K562 (cell line): ENCODE data around the gene ELK1. TPM values are rescaled to one million over a fixed set of nuclear protein-coding genes. Genes with fewer than 3 reads are reported as not detected.

Experiments used
- PTBP1 ChIP-seq: fragments of 200-400 bp; formaldehyde crosslinking; IDR thresholded peaks from 2 replicates; pipeline ENCODE4 v1.6.1; 2017; ENCODE audit warnings: low read depth, low read length
- REST ChIP-seq, 2 experiments: fragments of 450-650 bp; formaldehyde crosslinking in 1 of 2; IDR thresholded peaks; 2 replicates each; pipeline versions ENCODE4 v1.4.0 to v1.6.1; 2014 to 2020; ENCODE audit warnings: mild to moderate bottlenecking in 2 of 2, borderline replicate concordance in 1 of 2, low read depth in 1 of 2
- THAP7 ChIP-seq: fragments of 250-450 bp; sonication (Bioruptor Pico); IDR thresholded peaks from 2 replicates; pipeline ENCODE4 v1.5.0; 2021
- polyA plus RNA-seq, 8 experiments: library from polyadenylated mRNA; depleted of rRNA in 4 of 8; stranded (reverse) in 5 of 8; unstranded in 3 of 8; fragments of >200 nt; fragmentation: Nextera tagmentation in 2 of 8; fragmentation: Illumina TruSeq in 1 of 8; extraction: Ambion mirVana in 2 of 8; extraction: Trizol in 1 of 8; gene quantifications; 2 replicates each; pipeline versions ENCODE4 v1.2.1 to v1.2.3, GENCODE V29; 2011 to 2014; ENCODE audit warnings: inconsistent platforms in 1 of 8, missing spikeins in 1 of 8
- total RNA-seq, 7 experiments: library from RNA; depleted of rRNA in 6 of 7; stranded (reverse); fragments of >200 nt in 6 of 7; fragmentation: Illumina TruSeq in 2 of 7; extraction: Trizol in 2 of 7; gene quantifications; 2 replicates each; pipeline versions ENCODE4 v1.2.1 to v1.2.3, GENCODE V29; 2011 to 2021; ENCODE audit warnings: low replicate concordance in 1 of 7
- TF ChIP-seq, protein P1 (sequence below): IDR thresholded peaks from 2 replicates; pipeline ENCODE4 v1.6.1; 2014; ENCODE audit warnings: antibody characterized with exemption
- TF ChIP-seq, protein P2 (sequence below), 2 experiments: fragments of 450-650 bp; IDR thresholded peaks; 2 replicates each; pipeline ENCODE4 v1.6.1; 2016; ENCODE audit warnings: mild to moderate bottlenecking in 2 of 2, borderline replicate concordance in 1 of 2, low read depth in 1 of 2, moderate library complexity in 1 of 2

ELK1 gene
- total and polyA plus RNA-seq, 9 of the 15 experiments (the other 6 are each of a cell fraction or from before 2014, with no cell fraction given), result 4.4 to 74.9 (median 26.5) TPM

DNA sequence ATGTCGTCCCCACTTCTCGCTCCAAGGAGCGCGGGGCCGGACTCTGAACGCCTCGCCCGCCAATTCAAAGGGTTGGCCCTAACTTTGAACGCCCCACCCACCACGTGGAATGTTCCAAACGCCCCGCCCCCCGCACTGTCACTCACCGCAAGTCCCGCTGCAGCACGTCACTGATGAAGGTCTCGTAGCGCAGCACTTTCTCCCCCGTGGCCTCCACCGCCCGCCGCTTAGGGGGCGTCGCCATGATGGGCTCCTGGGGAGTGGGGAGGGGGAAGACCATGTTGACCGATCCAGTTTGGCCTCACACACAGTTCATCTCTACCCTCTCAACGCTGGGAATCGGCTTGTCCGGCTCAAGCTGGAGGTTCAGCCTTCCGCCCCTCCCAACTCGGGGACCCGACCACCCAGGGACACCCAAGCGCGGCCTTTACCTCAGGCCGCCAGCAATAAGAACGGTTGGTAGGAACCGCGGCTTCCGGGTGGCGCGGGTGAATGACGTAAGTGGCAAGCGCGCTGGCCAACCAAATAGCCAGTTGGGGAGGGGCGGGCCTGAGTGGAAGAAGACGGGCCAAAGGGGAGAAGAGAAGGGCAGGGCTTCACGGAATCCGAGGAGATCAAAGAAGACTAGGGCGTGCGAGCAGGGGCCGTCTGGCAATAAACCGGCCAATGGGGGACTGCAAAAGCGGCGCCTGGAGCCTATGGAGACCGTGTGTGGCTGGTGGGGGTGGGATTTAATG is 8.5 kb upstream of the ELK1 start, which contains the start of gene UXT (continued):
- TF ChIP-seq REST (IDR thresholded peaks at IDR 0.05; ENCODE audit: borderline replicate concordance) (no peak), REST (CRISPR knock-in tag; IDR thresholded peaks at IDR 0.05; ENCODE audit: low read depth) (no peak), THAP7 (CRISPR knock-in tag) (no peak), PTBP1 (no peak)
- TF ChIP-seq, protein P1, sequence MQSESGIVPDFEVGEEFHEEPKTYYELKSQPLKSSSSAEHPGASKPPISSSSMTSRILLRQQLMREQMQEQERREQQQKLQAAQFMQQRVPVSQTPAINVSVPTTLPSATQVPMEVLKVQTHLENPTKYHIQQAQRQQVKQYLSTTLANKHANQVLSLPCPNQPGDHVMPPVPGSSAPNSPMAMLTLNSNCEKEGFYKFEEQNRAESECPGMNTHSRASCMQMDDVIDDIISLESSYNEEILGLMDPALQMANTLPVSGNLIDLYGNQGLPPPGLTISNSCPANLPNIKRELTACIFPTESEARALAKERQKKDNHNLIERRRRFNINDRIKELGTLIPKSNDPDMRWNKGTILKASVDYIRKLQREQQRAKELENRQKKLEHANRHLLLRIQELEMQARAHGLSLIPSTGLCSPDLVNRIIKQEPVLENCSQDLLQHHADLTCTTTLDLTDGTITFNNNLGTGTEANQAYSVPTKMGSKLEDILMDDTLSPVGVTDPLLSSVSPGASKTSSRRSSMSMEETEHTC, result no peak
- TF ChIP-seq, protein P2, sequence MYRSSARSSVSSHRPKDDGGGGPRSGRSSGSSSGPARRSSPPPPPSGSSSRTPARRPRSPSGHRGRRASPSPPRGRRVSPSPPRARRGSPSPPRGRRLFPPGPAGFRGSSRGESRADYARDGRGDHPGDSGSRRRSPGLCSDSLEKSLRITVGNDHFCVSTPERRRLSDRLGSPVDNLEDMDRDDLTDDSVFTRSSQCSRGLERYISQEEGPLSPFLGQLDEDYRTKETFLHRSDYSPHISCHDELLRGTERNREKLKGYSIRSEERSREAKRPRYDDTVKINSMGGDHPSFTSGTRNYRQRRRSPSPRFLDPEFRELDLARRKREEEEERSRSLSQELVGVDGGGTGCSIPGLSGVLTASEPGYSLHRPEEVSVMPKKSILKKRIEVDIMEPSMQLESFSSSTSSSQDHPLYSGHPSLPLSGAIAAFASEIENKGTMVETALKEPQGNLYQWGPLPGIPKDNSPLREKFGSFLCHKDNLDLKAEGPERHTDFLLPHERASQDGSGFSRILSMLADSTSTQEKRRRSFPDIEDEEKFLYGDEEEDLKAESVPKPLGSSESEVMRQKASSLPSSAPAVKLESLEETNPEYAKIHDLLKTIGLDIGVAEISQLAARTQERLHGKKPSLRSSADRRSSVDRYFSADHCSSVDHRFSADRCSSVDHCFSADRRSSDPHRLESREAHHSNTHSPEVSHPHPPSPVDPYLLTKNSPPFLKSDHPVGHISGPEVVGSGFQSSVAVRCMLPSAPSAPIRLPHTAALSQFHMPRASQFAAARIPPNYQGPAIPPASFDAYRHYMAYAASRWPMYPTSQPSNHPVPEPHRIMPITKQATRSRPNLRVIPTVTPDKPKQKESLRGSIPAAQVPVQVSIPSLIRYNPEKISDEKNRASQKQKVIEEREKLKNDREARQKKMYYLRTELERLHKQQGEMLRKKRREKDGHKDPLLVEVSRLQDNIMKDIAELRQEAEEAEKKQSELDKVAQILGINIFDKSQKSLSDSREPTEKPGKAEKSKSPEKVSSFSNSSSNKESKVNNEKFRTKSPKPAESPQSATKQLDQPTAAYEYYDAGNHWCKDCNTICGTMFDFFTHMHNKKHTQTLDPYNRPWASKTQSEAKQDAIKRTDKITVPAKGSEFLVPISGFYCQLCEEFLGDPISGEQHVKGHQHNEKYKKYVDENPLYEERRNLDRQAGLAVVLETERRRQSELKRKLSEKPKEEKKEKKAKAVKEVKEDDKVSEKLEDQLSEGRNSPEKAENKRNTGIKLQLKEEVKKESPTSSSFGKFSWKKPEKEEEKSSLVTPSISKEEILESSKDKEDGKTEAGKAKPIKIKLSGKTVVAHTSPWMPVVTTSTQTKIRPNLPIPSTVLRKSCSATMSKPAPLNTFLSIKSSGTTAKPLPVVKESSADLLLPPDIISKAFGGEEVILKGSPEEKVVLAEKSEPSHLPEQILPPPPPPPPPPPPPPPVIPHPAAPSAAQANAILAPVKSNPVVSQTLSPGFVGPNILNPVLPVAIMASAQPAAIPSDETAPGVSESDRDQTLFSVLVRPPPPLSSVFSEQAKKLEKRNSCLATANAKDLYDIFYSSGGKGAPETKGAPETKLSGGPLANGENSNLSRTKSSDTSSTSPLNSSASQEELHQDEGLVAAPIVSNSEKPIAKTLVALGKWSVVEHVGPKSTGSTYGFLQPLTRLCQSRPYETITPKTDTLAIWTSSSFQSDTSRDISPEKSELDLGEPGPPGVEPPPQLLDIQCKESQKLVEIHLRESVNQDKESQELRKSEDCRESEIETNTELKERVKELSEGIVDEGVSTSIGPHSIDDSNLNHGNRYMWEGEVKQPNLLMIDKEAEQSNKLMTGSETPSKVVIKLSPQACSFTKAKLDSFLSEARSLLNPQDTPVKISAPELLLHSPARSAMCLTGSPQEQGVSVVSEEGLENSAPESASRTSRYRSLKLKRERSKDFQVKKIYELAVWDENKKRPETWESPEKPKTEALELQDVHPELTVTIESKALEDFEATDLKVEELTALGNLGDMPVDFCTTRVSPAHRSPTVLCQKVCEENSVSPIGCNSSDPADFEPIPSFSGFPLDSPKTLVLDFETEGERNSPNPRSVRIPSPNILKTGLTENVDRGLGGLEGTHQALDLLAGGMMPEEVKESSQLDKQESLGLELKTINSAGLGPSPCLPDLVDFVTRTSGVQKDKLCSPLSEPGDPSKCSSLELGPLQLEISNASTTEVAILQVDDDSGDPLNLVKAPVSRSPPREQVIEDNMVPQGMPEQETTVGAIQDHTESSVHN (IDR thresholded peaks at IDR 0.05; ENCODE audit: borderline replicate concordance in 1 of 2, low read depth in 1 of 2), result no peak
